ENCODE measurements around the gene BAG5.
"Not testable (repeated sequence)": the region's sequence is repeated elsewhere in the genome, so short reads cannot be mapped to it uniquely, and the experiment has no call there.

BAG5 gene

GRCh38 chr14:103534576-103535061, 27.8 kb downstream of the BAG5 start:
- no peak for DNase-seq (ENCODE audit: low read depth, low spot score)

DNA sequence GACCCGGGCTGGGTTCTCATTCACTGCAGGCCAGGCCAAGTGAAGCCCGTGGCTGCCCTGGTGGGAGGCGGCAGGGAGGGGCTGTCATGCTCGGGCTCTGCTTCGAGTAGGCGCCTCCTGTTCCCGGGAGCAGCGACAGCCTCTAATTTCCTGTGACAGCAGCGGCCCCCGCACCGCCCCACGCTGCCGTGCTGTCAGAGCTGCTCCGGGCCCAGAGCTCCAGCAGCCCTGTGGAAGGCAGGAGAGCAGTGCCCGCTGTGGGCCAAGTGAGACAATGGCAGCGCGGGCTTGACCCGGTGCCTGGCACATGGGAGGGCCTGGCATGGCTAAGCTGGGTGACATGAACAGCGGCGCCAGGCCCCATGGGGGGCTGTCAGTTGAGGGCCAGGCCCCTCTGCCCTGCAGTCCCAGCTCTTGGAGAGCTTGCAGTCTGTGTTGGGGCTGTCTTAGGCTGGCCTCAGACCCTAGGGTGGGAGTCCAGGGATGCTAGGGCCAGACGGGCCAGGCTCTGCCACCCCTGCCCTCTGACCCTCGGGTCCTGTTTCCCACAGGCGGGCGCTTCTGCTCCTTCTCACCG, 28.4 kb downstream of the BAG5 start:
- no peak for DNase-seq (ENCODE audit: low read depth, low spot score)

- no peak for DNase-seq (ENCODE audit: low read depth, low spot score)
Observed at GRCh38 chr14:103533137-103533998, 29.1 kb downstream of the BAG5 start.

GRCh38 chr14:103532216-103533136, 30.0 kb downstream of the BAG5 start:
- DNase-seq (ENCODE audit: low read depth, low spot score) = no peak

DNA sequence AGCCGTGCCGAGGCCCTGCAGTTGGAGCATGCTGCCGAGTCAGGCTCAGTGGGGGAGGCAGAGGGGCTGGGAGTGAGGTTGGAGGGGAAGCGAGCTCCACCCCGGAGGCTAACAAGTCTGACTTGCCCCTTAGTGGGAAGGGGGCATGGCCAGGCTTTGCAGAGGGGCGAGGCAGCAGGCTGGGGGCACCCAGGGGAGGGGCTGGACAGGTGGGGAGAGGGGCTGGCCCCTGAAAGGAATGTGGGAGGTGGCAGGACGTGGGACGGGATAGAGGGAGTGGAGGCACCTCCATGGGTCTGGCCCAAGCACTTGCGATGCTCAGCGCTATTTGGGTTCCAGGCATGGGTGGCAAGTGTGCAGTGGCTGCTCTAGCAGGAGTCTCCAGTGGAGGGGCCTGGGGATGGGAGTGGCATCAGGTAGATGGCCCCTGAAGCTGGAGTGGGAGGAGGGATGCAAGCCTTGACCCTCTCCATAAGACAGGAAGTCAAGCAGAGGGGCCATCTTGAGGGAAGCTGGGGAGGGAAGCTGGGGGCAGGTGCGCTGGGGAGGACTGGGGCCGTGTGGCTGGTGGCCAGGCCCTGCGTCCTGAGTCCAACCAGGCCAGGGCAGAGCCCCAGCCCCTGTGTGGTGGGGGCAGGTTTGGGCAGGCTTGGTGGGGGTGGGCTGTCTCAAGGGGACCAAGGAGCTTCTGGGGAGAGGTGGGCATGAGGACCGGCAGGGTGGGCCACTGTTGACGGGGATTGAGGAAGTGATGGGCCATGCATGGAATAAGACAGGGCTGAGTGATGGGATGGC, 30.8 kb downstream of the BAG5 start:
- no peak for DNase-seq (ENCODE audit: low read depth, low spot score)

- no peak for DNase-seq (ENCODE audit: low read depth, low spot score)
Observed at GRCh38 chr14:103530831-103531230, 31.6 kb downstream of the BAG5 start.

DNA sequence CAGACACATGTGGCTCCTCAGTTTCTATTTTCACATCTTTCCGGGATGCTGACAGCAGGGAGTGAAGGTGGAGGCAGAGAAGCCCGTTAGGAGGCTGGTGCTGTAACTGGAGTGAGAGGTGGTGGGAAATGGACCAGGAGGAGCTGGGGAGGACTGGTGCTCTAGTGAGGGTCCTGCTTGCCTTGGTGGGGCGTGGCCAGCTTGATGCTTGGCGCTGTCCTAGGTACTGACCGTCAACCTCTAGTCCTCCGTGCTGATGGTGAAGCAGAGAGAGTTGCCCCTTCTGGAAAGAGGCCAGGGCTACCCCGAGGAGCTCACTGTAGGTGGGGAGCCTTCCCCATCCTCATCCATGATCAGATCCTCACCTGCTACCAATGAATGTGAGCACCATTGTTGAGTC, 32.1 kb downstream of the BAG5 start:
- DNase-seq (ENCODE audit: low read depth, low spot score) = peak; percentile 56

DNA sequence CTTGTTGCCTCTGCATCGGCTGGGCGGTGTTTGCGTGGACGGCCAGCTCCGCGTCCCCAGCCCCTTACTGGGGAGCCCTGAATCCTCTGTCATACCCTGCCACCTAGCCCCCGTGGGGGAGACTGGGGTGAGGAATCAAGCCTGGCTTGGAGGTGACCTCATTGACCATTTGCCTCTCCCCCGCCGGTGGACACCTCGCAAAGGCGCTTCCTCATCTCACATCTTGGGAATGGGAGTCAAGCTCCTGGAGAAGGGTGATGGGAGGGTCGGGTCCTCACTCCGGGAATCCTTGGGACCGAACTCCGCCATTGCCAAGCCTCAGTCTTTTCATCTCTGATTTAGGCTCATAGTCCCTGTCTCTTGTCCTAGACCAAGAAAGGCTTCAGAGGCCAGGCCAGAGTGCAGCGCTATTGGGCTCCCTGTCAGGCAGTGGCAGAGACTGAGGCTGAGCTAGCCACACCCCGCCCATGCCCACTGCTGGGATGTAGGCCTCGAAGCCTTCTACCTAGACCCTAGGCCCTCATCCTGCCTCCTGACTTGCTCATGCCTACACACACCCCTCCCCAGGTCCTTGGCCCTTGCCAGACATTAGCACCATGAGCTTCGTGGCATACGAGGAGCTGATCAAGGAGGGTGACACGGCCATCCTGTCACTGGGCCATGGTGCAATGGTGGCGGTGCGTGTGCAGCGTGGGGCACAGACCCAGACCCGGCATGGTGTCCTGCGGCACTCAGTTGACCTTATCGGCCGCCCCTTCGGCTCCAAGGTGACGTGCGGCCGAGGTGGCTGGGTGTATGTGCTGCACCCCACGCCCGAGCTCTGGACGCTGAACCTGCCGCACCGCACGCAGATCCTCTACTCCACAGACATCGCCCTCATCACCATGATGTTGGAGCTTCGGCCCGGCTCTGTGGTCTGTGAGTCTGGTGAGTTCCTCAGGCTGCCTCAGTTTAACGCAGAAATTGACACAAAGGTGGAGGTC, 32.8 kb downstream of the BAG5 start:
- DNase-seq (ENCODE audit: low read depth, low spot score) = no peak

GRCh38 chr14:103528587-103529382, 33.7 kb downstream of the BAG5 start, which contains the start of gene TRMT61A:
Gene TRMT61A (plus strand): TSS chr14:103529196. CDS start chr14:103529979, 783 bp downstream.
- peak; percentile 93 for DNase-seq (ENCODE audit: low read depth, low spot score)

DNA sequence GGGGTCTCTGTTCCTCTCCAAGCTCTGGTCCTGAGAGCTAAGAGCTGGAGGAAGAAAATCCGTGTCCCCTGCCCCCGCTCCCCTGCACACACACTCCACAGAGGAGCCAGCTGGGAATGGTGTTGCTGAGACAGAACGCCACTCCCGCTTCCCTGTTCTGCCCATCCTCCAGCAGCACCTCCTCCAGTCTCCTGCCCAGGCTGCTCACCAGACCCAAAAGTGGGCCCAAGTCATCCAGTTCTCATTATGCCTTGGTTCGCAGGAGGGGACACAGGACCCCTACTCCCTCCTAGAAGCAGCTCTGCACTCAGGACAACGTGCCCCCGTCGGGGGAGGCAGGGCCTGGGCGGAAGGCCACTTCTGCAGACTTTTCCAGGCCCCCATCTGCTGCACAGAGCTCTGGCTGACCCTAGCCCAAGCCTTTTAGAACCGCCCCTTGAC, 34.3 kb downstream of the BAG5 start:
- DNase-seq (ENCODE audit: low read depth, low spot score) = no peak

DNA sequence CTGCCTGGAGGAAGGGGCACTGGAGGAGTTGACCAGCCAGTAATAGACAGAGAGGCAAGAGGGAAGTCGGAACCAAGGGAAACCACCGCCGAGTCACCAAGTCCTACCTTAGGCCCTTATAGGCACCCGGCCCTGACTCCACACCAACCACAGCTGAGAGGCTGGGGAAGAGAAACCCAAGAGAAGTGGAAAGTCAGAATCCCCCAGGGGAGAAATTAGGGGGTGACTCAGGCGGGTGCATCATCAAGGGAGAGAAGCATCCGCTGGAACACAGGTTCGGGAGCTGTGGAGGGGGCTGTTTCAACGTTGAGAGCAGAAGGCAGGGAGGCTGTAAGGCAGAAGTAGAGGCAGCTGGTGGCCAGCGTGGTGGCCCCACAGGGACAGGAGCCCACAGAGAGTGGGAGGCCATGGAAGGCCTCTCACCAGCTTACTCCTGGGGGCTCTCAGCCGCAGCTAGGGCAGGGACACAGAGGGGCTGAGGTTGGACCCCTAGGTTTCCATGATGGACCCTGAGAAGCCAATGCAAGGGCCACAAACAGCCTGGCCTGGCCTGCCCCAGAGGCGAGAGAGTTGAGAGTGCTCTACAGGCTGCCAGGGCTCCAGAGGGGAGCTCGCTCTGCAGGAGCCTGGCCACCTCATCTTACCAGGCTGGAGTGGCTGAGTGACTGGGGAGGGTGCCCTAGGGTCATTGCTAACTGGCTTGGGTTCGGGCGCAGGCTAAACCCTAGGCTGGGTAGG, 34.9 kb downstream of the BAG5 start:
- DNase-seq (ENCODE audit: low read depth, low spot score) = no peak

DNA sequence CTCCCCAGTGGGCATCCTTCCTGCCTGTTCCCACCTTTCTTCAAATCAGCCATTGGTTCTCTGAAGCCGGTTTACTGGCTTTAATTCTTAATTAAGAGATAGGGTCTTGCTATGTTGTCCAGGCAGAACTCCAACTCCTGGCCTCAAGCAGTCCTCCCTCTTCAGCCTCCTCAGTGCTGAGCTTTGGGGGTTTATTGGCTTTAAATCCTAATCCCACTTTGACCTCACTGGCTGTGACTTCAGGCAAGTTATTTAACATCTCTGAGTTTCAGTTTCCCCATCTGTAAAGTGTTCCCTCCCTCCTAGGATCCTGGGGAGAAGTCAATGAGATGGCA, 35.6 kb downstream of the BAG5 start:
- no peak for DNase-seq (ENCODE audit: low read depth, low spot score)

DNA sequence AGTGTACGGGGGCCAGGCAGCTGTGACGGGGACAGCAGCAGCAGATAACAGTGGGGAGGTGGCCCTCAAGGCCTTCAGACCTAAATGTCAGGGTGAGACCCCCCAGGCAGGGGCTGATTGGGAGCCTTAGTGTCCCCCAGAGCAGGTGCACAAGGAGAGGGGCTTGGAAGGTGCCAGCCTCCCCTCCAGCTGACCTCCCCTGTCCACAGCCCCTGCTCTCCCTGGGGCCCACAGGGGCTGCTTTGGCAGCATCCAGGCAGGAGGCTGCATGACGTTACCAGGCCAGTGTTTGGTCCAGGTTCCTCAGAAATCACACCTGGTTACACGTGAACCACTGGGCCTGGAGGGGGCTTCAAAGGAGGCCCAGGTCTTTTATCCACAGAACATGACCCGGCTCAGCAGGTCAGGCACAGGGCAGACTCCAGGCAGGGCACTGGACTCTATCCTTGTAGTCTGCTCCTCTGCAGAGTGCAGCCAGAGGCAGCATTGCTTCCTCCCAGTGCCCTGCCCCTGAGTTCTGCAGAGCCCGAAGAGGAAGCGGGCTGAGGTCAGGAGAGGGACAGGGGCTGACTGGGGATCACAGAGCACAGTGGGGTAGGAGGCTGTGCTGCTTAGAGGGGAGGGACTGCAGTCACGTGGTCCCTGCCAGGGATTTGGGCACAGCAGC, 36.1 kb downstream of the BAG5 start:
- DNase-seq (ENCODE audit: low read depth, low spot score) = no peak

DNA sequence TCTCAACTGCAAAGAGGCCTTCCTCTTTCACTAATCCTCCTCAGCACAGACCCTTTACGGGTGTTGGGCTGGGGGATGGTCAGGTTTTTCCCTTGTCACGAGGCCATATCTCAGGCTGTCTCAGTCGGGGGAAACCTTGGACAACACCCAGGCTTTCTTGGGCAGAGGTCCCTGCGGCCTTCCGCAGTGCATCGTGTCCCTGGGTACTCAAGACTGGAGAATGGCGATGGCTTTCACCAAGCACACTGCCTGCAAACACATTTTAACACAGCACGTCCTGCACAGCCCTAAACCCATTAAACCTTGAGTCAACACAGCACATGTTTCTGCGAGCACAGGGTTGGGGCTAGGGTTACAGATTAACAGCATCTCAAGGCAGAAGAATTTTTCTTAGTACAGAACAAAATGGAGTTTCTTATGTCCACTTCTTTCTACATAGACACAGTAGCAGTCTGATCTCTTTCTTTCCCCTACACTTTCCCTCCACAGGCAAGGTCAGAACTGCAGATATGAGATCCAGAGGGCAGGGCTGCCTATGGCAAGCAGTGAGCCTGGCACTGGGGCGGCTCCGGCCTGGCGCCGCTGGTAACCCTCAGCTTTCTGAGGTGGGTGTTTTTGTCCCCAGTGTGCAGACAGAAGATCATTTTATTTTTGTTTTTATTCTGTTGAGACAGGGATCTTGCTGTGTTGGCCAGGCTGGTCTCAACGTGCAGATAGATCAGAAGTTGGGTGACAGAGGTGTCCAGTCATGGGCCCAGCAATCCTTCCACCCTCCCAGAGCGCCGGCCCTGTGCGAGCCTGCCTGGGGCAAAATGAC, 36.8 kb downstream of the BAG5 start:
- DNase-seq (ENCODE audit: low read depth, low spot score) = not testable (repeated sequence)

DNA sequence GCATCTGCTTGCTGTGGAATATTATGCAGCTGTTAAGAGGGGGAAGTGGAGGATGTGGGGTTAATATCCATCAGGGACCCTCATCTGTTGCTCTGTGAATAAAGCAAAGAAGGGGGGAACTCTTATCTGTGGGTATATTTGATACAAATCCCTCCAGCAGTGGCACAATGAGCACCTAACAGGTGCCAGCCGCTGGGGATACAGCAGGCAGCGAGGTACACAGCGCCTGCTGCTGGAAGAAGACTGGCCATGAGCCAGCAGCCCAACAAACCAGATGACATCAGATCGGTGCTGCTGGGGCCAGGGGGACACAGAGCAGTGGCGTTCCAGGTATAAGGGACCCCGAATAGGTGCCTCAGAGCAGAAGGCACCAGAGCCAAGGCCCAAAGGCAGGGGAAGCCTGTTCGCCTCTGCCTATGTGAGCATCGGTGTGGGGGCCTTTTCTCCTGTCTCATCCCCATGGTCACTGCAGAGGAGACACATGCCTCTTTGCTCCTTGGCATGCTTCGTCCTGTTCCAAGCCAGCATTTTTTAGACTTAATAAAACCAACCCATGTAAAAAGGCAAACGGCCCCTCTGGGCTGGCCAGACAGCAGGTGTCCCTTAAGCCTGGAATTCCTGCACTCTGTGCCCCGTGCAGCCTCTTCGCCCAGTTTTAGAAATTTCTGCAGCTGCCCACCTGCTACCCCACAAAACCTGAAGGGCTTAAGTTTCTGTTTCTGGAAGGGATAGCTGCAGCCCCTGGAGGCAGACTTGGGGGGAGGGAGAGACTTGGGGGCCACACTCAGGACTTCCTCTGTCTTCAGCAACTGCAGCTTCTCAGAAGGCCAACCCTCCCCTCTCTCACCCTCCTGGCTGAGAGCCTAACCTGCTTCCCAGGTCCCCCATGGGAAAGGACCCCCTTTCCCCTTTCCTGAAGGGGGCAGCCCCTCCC, 38.2 kb downstream of the BAG5 start:
- no peak for DNase-seq (ENCODE audit: low read depth, low spot score)

GRCh38 chr14:103523575-103523954, 38.9 kb downstream of the BAG5 start:
- no peak for DNase-seq (ENCODE audit: low read depth, low spot score)

Data from astrocyte of the hippocampus (primary cell).